Uterus (tissue), 2 donors: ENCODE measurements around the gene SLC25A26.

Experiments used
- POLR2A ChIP-seq, 2 donors: fragments of 450-650 bp; IDR thresholded peaks; one replicate each; pipeline ENCODE4 v1.6.1; 2016; ENCODE audit warnings: antibody characterized with exemption in 2 of 2, mild to moderate bottlenecking in 1 of 2, moderate library complexity in 1 of 2
- TF ChIP-seq, protein P1 (sequence below), 4 experiments: fragments of 200-600 bp in 2 of 4; fragments of 450-650 bp in 2 of 4; sonication (generic) in 2 of 4; IDR thresholded peaks; one replicate each; pipeline ENCODE4 v1.5.1; 2016 to 2019; ENCODE audit warnings: antibody characterized with exemption in 4 of 4, mild to moderate bottlenecking in 2 of 4, moderate library complexity in 1 of 4

GRCh38 chr3:66196633-66197032 is 24.2 kb upstream of the SLC25A26 start:
- TF ChIP-seq, protein P1, sequence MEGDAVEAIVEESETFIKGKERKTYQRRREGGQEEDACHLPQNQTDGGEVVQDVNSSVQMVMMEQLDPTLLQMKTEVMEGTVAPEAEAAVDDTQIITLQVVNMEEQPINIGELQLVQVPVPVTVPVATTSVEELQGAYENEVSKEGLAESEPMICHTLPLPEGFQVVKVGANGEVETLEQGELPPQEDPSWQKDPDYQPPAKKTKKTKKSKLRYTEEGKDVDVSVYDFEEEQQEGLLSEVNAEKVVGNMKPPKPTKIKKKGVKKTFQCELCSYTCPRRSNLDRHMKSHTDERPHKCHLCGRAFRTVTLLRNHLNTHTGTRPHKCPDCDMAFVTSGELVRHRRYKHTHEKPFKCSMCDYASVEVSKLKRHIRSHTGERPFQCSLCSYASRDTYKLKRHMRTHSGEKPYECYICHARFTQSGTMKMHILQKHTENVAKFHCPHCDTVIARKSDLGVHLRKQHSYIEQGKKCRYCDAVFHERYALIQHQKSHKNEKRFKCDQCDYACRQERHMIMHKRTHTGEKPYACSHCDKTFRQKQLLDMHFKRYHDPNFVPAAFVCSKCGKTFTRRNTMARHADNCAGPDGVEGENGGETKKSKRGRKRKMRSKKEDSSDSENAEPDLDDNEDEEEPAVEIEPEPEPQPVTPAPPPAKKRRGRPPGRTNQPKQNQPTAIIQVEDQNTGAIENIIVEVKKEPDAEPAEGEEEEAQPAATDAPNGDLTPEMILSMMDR (IDR thresholded peaks at IDR 0.05) = peak in 2 of 4 experiments; percentile 15 to 29
- no peak for TF ChIP-seq POLR2A (IDR thresholded peaks at IDR 0.05)
